ENCODE results near the gene SOWAHD.
"Not testable (repeated sequence)": the region's sequence is repeated elsewhere in the genome, so short reads cannot be mapped to it uniquely, and the experiment has no call there.

Gene SOWAHD

DNA sequence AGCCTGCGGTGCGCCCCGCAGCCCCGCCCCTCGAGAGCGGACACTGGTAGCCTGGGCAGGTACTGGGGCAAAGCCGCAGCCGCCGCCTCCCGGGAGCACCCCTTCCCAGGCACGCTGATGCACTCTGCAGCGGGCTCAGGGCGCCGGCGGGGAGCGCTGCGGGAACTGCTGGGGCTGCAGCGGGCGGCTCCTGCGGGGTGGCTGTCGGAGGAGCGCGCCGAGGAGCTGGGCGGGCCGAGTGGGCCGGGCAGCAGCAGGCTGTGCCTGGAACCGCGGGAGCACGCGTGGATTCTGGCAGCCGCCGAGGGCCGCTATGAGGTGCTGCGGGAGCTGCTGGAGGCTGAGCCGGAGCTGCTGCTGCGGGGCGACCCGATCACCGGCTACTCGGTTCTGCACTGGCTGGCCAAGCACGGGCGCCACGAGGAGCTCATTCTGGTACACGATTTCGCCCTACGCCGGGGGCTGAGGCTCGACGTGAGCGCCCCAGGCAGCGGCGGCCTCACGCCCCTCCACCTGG is 401 bp downstream of the SOWAHD start:
- no peak for DNase-seq (ENCODE audit: low spot score)

DNA sequence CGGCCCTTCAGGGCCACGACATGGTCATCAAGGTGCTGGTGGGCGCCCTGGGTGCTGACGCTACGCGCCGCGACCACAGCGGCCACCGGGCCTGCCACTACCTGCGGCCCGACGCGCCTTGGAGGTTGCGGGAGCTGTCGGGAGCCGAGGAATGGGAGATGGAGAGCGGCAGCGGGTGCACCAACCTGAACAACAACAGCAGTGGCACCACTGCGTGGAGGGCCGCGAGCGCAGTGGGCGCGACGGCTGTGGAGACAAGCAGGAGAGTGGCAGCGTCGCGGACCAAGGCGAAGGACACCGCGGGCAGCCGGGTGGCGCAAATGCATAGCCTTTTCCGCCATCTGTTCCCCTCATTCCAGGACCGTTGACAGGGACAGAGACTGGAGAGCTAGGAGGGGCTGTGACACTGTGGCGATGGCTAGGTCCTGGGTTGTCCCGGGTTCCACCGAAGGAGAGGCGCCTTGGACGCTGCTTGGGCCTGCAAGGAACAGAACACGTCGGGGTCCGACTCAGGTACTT is 919 bp downstream of the SOWAHD start:
- DNase-seq (ENCODE audit: low spot score) = no peak

GRCh38 chrX:119760026-119760877 is 1.9 kb downstream of the SOWAHD start:
- no peak for DNase-seq (ENCODE audit: low spot score)

- no peak for DNase-seq (ENCODE audit: low spot score)
Measured at GRCh38 chrX:119762718-119763117, 4.3 kb downstream of the SOWAHD start.

DNA sequence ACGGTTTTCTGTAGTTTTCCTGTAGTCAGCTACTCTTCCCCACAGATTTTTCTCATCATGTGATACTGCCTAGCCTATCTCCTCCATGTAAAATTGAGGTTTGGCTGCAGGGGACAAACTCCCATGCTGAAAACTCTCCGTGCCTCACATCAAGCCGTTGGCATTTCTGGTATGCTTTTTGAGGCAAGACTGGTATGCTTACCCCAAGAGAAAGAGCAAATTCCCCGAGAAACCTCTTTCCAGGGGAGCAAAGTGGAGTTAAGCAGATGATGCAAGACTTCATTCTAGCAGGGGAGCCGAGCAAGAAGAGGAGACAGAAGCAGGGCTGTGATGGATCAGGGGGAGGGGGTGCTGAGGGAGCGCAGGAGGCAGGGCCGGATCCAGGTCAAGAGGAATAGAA is 4.8 kb downstream of the SOWAHD start:
- DNase-seq (ENCODE audit: low spot score) = peak; percentile 67

DNA sequence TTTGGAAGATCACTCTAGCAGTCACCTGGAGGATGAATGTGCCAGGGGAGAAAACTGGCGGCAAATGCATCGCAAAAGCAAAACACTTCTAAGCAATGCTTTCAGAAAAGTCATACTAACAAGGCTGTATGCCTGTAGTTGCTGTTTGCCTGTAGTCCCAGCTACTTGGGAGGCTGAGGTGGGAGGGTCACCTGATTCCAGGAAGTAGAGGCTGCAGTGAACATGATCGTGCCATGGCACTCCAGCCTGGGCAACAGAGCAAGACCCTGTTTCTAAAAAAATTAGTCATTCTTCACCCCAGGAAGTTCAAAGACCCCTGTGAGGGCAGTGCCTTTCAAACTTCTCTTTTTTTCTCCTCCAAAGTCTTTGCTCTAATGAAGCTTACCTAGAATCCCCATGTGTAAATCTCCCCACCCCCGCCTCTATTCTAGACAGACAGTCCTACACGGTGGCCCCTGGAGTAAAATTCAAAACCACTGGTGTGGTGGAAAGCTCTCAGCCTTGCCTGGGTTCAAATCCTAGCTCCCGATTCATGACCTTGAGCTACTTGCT is 5.5 kb downstream of the SOWAHD start:
- DNase-seq (ENCODE audit: low spot score) = no peak

DNA sequence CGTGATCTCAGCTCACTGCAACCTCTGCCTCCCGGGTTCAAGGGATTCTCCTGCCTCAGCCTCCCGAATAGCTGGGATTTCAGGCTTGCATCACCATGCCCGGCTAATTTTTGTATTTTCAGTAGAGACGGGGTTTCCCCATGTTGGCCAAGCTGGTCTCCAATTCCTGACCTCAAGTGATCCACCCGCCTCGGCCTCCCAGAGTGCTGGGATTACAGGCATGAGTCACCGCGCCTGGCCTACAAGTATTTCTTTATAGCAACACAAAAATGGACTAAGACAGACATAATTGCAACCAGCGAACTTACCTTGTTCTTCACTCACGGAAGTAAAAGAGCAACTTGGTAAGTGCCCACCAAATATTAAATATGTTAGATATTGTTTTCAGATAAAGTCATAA is 10.0 kb downstream of the SOWAHD start:
- DNase-seq (ENCODE audit: low spot score) = not testable (repeated sequence)

DNA sequence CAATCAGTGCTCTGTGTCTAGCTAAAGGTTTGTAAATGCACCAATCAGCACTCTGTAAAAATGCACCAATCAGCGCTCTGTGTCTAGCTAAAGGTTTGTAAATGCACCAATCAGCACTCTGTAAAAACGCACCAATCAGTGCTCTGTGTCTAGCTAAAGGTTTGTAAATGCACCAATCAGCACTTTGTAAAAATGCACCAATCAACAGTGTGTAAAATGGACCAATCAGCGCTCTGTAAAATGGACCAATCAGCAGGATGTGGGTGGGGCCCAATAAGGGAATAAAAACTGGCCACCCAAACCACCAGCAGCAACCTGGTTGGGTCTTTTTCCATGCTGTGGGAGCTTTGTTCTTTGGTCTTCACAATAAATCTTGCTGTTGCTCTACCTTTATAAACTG is 11.0 kb downstream of the SOWAHD start:
- DNase-seq (ENCODE audit: low spot score) = not testable (repeated sequence)

DNA sequence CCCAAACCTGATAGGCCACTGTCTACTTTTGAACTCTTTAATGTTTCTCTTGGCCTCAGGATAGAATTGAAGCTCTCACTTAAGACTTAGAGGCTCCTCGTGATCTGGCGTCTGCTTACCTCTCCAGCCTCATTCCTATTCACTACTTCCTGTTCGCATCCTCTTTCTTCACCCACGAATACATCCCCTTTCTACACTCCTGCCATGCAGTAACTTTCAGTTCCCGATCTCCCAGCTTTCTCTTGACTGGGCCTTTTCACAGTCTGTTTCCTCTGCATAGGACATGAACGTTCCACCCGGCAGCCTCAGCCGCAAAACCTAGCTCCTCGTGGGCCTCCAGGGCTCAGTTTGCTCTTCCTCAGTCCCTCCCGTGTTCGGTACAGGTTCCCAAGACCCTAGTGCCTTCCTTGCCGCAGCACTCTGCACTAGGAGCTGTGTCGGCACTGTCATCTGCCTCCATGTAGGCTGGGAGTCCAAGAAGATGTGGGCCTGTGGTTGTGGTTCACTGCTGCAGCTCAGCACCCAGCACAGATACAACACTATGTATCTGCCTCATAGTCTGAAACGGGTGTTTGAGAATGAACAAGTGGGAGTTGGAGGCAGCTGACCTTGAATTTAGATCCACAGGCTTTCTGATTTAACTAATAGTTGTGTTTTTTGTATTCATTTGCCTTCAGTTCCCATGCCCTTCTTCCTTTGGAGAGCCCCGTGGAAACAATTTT is 17.3 kb downstream of the SOWAHD start:
- no peak for DNase-seq (ENCODE audit: low spot score)

- no peak for DNase-seq (ENCODE audit: low spot score)
Measured at GRCh38 chrX:119778829-119779228, 20.4 kb downstream of the SOWAHD start.

DNA sequence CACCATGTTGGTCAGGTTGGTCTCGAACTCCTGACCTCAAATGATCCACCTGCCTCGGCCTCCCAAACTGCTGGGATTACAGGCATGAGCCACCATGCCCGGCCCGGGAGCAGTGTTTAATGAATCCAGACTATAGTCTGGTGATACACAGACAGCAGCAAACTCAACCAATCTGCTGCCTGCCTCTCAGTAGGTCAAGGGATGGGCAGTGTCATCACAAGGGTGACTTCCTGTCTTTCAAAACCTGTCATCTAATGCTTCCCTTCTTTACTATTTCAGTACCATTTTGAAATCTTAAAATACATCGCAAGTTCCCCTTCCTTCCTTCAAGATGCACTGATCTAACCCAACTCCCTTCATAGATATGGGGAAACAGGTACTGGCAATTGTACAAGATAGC is 24.6 kb downstream of the SOWAHD start:
- no peak for DNase-seq (ENCODE audit: low spot score)

- DNase-seq (ENCODE audit: low spot score) = peak; percentile 31
Measured at GRCh38 chrX:119784747-119785446, 26.5 kb downstream of the SOWAHD start.

DNA sequence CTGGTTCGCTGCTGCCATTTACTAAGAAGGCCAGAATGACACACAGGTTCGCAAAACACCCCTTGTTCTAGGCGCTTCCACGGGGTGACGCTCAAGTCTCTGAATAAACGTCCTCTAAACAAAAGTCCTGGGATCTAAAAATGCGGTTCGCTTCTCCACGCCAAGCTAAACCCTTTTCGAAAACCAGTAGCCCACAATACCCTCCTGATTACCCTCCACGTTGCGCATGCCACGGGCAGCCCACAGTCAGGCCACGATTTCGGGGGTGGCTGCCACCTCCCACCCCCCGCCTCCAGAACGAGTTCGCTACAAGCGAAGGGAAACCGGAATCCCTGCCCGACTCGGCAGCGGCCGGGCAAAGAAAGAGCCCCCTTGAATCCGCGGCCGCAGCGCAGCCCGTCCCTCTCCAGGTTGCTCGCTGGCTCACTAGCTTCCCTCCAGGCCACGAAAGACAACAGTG is 32.6 kb downstream of the SOWAHD start:
- peak; percentile 8 for DNase-seq (ENCODE audit: low spot score)

GRCh38 chrX:119791437-119792231 is 33.2 kb downstream of the SOWAHD start, which contains the start of gene RPL39:
Gene RPL39 (minus strand): TSS chrX:119791630. CDS start chrX:119791576, 54 bp downstream.
- peak; percentile 72 for DNase-seq (ENCODE audit: low spot score)

DNA sequence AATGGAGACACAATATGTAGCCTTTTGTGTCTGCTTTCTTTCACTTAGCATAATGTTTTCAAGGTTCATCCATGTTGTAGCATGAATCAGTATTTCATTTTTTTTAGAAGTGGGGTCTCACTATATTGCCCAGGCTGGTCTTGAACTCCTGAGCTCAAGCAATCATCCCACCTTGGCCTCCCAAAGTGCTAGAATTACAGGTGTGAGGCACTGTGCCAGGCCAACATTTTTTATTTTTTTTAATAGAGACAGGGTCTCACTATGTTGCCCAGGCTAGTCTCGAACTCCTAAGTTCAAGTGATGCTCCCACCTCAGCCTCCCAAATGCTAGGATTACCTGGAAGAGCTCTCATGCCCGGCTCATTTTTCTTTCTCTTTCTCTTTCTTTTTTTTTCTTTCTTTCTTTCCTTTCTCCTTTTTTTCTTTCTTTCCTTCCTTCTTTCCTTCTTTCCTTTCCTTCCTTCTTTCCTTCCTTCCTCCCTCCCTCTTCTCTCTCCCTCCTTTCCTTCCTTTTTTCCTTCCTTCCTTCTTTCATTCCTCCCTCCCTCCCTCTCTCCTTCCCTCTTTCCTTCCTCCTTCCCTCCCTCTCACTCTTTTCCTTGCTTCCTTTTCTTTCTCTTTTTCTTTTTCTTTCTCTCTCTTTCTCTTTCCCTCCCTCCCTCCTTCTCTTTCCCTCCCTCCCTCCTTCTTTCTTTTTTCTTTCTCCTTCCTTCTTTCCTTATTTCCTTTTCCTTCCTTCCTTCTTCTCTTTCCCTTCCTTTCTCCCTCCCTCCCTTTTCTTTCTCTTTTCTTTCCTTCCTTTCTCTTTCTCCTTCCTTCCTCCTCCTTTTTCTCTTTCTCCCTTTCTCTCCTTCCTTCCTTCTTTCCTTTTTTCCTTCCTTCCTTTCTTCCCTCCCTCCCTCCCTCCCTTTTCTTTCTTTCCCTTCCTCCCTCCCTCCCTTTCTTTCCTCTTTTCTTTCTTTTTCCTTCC is 43.1 kb downstream of the SOWAHD start:
- no peak for DNase-seq (ENCODE audit: low spot score)

- no peak for DNase-seq (ENCODE audit: low spot score)
Measured at GRCh38 chrX:119802546-119802945, 44.2 kb downstream of the SOWAHD start.

DNA sequence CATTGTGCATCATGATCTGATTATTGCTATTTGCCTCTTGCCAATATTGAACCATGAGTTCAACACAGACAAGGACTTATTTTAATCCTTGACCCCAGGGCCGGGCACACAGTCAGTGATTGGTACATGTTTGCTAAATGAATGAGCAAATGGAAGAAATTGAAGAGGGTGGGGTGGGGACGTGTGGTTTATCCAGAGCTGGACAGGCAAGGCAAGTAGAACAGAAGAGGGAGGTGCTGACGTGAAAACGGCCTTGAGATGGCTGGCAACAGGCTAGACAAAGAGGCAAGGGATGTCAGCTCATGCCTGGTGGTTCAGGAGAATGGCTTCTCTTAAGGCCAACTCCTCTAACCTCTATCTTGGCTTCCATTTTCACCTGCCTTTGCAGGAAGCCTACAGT is 50.1 kb downstream of the SOWAHD start:
- not testable (repeated sequence) for DNase-seq (ENCODE audit: low spot score)

DNA sequence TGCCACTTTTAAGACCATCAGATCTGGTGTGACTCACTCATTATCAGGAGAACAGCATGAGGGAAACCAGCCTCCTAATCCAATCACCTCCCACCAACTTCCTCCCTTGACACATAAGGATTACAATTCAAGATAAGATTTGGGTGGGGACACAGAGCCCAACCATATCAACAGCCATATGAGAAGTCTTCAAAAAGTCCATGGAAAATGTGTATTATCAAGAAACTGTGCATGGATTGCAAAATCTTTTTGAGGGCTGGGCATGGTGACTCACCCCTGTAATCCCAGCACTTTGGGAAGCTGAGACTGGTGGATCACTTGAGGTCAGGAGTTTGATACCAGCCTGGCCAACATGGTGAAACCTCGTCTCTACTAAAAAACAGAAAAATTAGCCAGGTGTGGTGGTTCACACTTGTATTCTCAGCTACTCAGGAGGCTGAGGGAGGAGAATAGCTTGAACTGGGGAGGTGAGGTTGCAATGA is 50.8 kb downstream of the SOWAHD start:
- DNase-seq (ENCODE audit: low spot score) = no peak

Data from AG08395 (cell line).